Parathyroid adenoma (tissue), 2 donors: ENCODE measurements around the gene KAT2A.

Source experiments
- H2AFZ ChIP-seq: fragments of 300-600 bp; sonication (generic); one replicate; pipeline ENCODE4 v1.7.0; 2017; ENCODE audit warnings: antibody characterized with exemption, mild to moderate bottlenecking
- H3K27ac ChIP-seq: fragments of 300-600 bp; sonication (generic); one replicate; pipeline ENCODE4 v1.7.0; 2017
- H3K27me3 ChIP-seq: fragments of 300-600 bp; sonication (generic); one replicate; pipeline ENCODE4 v1.7.0; 2017; ENCODE audit warnings: low read length; ENCODE audit not compliant: control insufficient read depth, insufficient read depth
- H3K36me3 ChIP-seq: fragments of 300-600 bp; sonication (generic); one replicate; pipeline ENCODE4 v1.7.0; 2017; ENCODE audit warnings: low read length; ENCODE audit not compliant: control insufficient read depth, insufficient read depth
- H3K4me1 ChIP-seq: fragments of 300-600 bp; sonication (generic); one replicate; pipeline ENCODE4 v1.7.0; 2017; ENCODE audit warnings: control low read depth
- H3K4me2 ChIP-seq: fragments of 300-600 bp; sonication (generic); one replicate; pipeline ENCODE4 v1.7.0; 2017; ENCODE audit warnings: low read length
- H3K4me3 ChIP-seq: fragments of 300-600 bp; sonication (generic); one replicate; pipeline ENCODE4 v1.7.0; 2017; ENCODE audit warnings: low read depth, low read length
- H3K79me2 ChIP-seq: fragments of 300-600 bp; sonication (generic); one replicate; pipeline ENCODE4 v1.7.0; 2017; ENCODE audit warnings: control low read depth
- H3K9ac ChIP-seq: fragments of 300-600 bp; sonication (generic); one replicate; pipeline ENCODE4 v1.7.0; 2017; ENCODE audit warnings: mild to moderate bottlenecking
- H3K9me3 ChIP-seq: fragments of 300-600 bp; sonication (generic); one replicate; pipeline ENCODE4 v1.7.0; 2017; ENCODE audit warnings: low read length; ENCODE audit not compliant: control insufficient read depth
- TF ChIP-seq, protein P1 (sequence below): fragments of 300-600 bp; sonication (generic); IDR thresholded peaks from one replicate; pipeline ENCODE4 v1.7.0; 2017; ENCODE audit warnings: antibody characterized with exemption, mild to moderate bottlenecking
- donor health status: primary hyperparathyroidism.

The KAT2A gene

DNA sequence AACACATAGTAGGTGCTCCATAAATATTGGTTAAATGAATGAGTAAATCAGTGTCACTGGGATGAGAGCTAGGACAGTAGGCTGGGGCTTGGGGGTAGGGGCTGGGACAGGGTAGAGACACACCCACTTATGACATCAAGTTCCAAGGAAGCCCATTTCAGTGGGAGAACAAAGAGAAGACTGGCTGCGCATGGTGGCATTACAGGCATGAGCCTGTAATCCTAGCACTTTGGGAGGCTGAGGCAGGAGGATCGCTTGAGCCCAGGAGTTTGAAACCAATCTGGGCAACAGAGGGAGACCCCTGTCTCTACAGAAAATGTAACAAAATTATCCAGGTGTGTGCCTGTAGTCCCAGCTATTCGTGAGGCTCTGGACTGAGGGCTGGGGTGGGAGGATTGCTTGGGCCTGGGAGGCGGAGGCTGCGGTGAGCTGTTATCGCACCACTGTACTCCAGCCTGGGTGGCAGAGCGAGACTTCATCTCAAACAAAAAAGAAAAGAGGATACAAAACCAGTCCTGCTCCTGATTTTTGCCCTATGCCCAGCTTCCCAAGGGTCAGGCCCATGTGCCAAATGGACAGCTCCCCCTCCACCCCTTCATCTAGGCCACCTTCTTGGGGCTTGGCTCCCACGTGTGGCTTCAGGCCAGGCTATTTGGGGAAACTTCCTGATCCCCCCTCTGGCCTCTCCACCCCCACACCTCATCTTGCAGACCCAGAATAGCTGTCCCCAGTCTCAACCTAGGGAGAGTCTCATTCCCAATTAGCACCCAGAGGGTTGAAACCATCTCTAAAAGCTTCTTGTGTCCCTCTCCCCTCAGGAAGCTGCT is 30.0 kb downstream of the KAT2A start:
- no peaks in the 10 kb centered on the region for H3K9me3 ChIP-seq
- no peak overlapping the region for H3K4me3 ChIP-seq
- H3K4me1 ChIP-seq = no peaks in the 10 kb centered on the region
- no peak overlapping the region for H3K27ac ChIP-seq
- H3K36me3 ChIP-seq = no peaks in the 10 kb centered on the region
- no peaks in the 10 kb centered on the region for H3K27me3 ChIP-seq
- no peak overlapping the region for H3K9ac ChIP-seq
- no peak overlapping the region for H3K4me2 ChIP-seq
- TF ChIP-seq, protein P1, sequence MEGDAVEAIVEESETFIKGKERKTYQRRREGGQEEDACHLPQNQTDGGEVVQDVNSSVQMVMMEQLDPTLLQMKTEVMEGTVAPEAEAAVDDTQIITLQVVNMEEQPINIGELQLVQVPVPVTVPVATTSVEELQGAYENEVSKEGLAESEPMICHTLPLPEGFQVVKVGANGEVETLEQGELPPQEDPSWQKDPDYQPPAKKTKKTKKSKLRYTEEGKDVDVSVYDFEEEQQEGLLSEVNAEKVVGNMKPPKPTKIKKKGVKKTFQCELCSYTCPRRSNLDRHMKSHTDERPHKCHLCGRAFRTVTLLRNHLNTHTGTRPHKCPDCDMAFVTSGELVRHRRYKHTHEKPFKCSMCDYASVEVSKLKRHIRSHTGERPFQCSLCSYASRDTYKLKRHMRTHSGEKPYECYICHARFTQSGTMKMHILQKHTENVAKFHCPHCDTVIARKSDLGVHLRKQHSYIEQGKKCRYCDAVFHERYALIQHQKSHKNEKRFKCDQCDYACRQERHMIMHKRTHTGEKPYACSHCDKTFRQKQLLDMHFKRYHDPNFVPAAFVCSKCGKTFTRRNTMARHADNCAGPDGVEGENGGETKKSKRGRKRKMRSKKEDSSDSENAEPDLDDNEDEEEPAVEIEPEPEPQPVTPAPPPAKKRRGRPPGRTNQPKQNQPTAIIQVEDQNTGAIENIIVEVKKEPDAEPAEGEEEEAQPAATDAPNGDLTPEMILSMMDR = no peak
- no peaks in the 10 kb centered on the region for H3K79me2 ChIP-seq
- H2AFZ ChIP-seq = no peak overlapping the region

DNA sequence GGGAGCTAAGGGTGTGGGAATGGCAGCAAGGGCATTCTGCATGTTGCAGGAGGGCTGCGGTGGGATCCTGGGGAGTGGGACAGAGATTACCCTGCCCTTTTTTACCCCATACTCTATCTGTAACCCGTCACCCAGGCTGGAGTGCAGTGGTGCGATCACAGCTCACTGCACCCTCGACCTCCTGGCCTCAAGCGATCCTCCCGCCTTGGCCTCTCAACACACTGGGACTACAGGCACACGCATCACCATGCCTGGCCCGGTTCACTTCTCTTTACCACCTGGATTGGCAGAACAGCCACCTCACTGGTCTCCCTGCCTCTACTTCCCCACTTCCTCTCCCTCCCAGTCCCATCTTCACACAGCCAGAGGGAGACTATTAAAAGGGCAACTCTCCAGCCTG is 32.4 kb downstream of the KAT2A start:
- H3K4me2 ChIP-seq = no peak overlapping the region
- TF ChIP-seq, protein P1 = no peak
- no peaks in the 10 kb centered on the region for H3K4me1 ChIP-seq
- no peak overlapping the region for H3K27ac ChIP-seq
- H3K79me2 ChIP-seq = no peaks in the 10 kb centered on the region
- H3K9ac ChIP-seq = no peak overlapping the region
- no peaks in the 10 kb centered on the region for H3K27me3 ChIP-seq
- no peak overlapping the region for H2AFZ ChIP-seq
- H3K36me3 ChIP-seq = no peaks in the 10 kb centered on the region
- no peak overlapping the region for H3K4me3 ChIP-seq
- no peaks in the 10 kb centered on the region for H3K9me3 ChIP-seq

DNA sequence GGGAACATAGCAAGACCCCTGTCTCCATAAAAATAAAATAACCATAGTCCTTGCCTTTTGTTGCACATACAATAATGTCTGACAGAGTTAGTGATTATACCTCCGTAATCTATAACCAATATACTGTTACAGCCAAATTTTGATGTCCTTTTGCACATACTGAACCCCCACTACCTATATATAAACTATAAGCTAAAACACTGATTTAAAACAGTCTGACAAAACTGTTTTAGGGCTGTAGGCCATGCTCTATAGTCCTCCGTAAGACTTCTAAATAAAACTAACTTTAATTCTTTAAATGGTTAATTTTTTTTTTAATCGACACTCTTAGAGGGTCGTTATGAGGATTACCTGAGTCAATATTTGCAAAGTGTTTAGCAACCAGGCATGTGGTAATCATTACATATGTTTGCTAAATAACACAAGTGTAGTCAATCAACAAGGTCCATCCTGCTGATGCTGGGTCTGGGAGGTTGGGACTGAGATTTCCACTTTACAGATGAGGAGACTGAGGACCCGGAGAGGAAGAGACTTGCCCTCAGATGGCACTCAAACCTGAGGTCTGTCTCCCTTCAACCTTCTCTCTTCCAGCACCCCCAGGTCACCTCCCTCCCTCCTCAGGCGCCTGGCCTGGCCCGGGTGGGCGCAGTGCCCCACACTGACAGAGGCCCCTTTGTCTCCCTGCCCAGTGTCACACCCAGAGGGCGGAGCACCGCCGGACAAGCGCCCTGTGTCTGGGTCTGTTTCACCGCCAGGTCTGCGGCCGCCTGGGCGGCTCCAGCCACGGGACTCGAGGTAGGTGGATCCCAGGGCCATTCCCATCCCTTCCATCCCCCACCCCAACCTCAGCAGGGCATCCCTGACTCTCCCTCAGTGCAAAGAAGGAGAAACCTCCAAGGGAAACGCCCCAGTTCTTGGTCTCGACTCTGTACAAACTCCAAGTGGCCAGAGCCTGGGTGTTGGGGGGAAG is 33.1 kb downstream of the KAT2A start:
- H3K27me3 ChIP-seq = no peaks in the 10 kb centered on the region
- TF ChIP-seq, protein P1 = no peak
- H2AFZ ChIP-seq = no peak overlapping the region
- no peak overlapping the region for H3K4me2 ChIP-seq
- H3K27ac ChIP-seq = no peak overlapping the region
- no peaks in the 10 kb centered on the region for H3K4me1 ChIP-seq
- H3K9ac ChIP-seq = no peak overlapping the region
- H3K79me2 ChIP-seq = no peaks in the 10 kb centered on the region
- no peak overlapping the region for H3K4me3 ChIP-seq
- no peaks in the 10 kb centered on the region for H3K9me3 ChIP-seq
- H3K36me3 ChIP-seq = no peaks in the 10 kb centered on the region

DNA sequence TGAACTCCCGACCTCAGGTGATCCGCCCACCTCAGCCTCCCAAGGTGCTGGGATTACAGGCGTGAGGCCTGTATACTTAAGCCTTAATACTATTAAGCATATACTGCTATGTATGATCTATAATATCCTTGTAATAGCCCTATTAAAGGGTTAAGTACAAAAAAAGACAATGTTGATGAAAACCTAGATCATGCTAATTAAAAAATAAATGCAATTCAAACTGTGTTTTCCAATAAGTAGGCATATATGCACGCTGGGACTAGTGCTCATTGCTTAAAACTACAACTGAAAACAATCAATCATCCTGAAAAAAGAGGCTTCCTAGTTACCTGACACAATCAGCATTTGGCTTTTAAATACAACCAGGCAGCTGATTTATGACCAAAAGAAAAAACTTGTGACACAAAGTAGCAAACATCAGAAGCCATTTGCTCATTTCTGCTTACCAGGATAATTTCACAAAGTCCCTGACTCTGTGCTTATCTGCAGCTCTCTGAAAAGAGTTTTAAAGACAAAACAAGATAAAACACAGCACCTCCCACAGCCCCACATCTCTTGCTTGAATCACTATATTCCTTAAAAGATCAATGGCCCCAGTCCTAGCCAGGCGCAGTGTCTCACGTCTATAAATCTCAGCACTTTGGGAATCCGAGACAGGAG is 34.0 kb downstream of the KAT2A start:
- H3K4me3 ChIP-seq = no peak overlapping the region

More for the DNA sequence above, 34.0 kb downstream of the KAT2A start:
- H3K9me3 ChIP-seq = no peaks in the 10 kb centered on the region
- no peak overlapping the region for H3K9ac ChIP-seq
- TF ChIP-seq, protein P1 = no peak
- H3K4me2 ChIP-seq = no peak overlapping the region
- H3K27me3 ChIP-seq = no peaks in the 10 kb centered on the region
- no peaks in the 10 kb centered on the region for H3K79me2 ChIP-seq
- no peaks in the 10 kb centered on the region for H3K4me1 ChIP-seq
- no peak overlapping the region for H2AFZ ChIP-seq
- no peaks in the 10 kb centered on the region for H3K36me3 ChIP-seq
- H3K27ac ChIP-seq = no peak overlapping the region
